NCI-H1417 treated with DMSO at 0.1 percent for 48 hours (cell line): Measurements from ENCODE around the gene HEMK1.

ENCODE experiments used
- DNase-seq: peaks from one replicate; lab custom pipeline; 2025; lab: John Stamatoyannopoulos, UW

Gene HEMK1

DNA sequence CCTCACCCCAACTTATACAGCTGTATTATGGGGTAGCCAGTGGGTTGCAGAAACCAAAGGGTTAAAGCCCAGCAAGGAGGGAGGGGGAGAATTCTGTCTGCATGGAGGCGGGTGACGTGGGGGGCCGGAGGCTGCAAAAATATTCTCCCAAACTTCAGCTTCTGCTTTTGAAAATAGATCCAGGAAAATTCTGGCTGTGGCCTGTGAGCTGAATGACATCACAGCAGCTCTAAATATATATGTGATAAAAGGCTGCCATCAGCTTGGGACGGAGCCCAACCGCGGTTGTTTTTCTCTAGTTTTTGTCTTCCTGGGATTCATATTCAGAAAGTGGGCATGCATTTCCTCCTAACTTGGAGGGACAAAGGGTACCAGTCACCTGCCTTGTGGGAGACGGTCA is 75.2 kb downstream of the HEMK1 start:
- DNase-seq, result no peak

DNA sequence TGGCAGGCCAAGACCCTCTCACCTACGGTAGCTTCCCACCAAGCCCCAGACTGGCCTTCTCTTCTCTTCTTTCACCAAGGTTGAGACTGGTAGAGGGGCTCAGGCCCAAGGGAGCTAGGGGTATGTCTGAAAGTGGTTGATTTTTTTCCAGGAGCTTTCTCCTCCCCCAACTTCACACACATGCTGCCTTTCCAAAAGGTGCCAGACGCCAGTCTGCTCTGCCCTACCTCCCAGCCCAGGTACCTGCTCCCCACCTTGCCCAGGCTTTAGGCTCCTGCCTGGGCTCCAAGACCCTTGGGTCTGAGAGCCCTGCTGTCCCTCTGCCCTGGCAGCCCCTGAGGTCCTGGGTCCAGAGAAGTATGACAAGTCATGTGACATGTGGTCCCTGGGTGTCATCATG is 76.1 kb downstream of the HEMK1 start:
- DNase-seq, result no peak
